ENCODE measurements around the gene NUDT6.
A peak's percentile ranks its signal among the peaks of the same experiment; 100 is the strongest.

NUDT6 gene

GRCh38 chr4:122906859-122907305 lies 15.5 kb downstream of the NUDT6 start:
- no peak overlapping the region for H3K4me3 ChIP-seq (ENCODE audit: low read length)
- no peak for DNase-seq (ENCODE audit: low read depth)
- no peak for TF ChIP-seq CTCF (IDR thresholded peaks at IDR 0.05; ENCODE audit: insufficient read depth, low read depth, low read length, missing control alignments)

- H3K4me3 ChIP-seq (ENCODE audit: low read length): no peak overlapping the region
- TF ChIP-seq CTCF (IDR thresholded peaks at IDR 0.05; ENCODE audit: insufficient read depth, low read depth, low read length, missing control alignments): no peak
- no peak for DNase-seq (ENCODE audit: low read depth)
Observed at GRCh38 chr4:122903766-122904288, 18.6 kb downstream of the NUDT6 start.

- H3K4me3 ChIP-seq (ENCODE audit: low read length): no peak overlapping the region
- DNase-seq (ENCODE audit: low read depth): no peak
- no peak for TF ChIP-seq CTCF (IDR thresholded peaks at IDR 0.05; ENCODE audit: insufficient read depth, low read depth, low read length, missing control alignments)
Observed at GRCh38 chr4:122901247-122902010, 21.0 kb downstream of the NUDT6 start.

GRCh38 chr4:122900314-122900713 lies 22.1 kb downstream of the NUDT6 start:
- no peak for DNase-seq (ENCODE audit: low read depth)
- no peak overlapping the region for H3K4me3 ChIP-seq (ENCODE audit: low read length)
- no peak for TF ChIP-seq CTCF (IDR thresholded peaks at IDR 0.05; ENCODE audit: insufficient read depth, low read depth, low read length, missing control alignments)

- TF ChIP-seq CTCF (IDR thresholded peaks at IDR 0.05; ENCODE audit: insufficient read depth, low read depth, low read length, missing control alignments): no peak
- no peak for DNase-seq (ENCODE audit: low read depth)
- H3K4me3 ChIP-seq (ENCODE audit: low read length): no peak overlapping the region
Observed at GRCh38 chr4:122899682-122900081, 22.7 kb downstream of the NUDT6 start.

GRCh38 chr4:122898370-122899150 lies 23.8 kb downstream of the NUDT6 start:
- peak; percentile 79 for DNase-seq (ENCODE audit: low read depth)
- TF ChIP-seq CTCF (IDR thresholded peaks at IDR 0.05; ENCODE audit: insufficient read depth, low read depth, low read length, missing control alignments): no peak
- no peak overlapping the region for H3K4me3 ChIP-seq (ENCODE audit: low read length)
